Thymus (tissue), 11 donors: Measurements from ENCODE around the gene PPARG. TPM values are rescaled to one million over a fixed set of nuclear protein-coding genes. Genes with fewer than 3 reads are reported as not detected.

ENCODE experiments used
- DNase-seq, 9 donors: peaks; one replicate each; pipeline ENCODE4 v3.0.0-alpha.2; 2013; ENCODE audit warnings: low spot score in 9 of 9, low read depth in 6 of 9, missing footprints in 1 of 9
- H3K27ac ChIP-seq, 2 donors: one replicate each; pipeline ENCODE4 v1.5.1; 2013; ENCODE audit warnings: control low read depth in 1 of 2, low read depth in 1 of 2, low read length in 1 of 2, mild to moderate bottlenecking in 1 of 2, moderate library complexity in 1 of 2
- H3K27me3 ChIP-seq, 2 donors: one replicate each; pipeline ENCODE4 v1.5.1; 2013; ENCODE audit warnings: low read length in 1 of 2; ENCODE audit not compliant: control insufficient read depth in 2 of 2, insufficient read depth in 1 of 2
- H3K36me3 ChIP-seq, 2 donors: one replicate each; pipeline ENCODE4 v1.5.1; 2013; ENCODE audit warnings: low read length in 1 of 2, mild to moderate bottlenecking in 1 of 2, moderate library complexity in 1 of 2; ENCODE audit not compliant: control insufficient read depth in 2 of 2, insufficient read depth in 2 of 2
- H3K4me1 ChIP-seq, 2 donors: one replicate each; pipeline ENCODE4 v1.5.1; 2013; ENCODE audit warnings: low read length in 2 of 2; ENCODE audit not compliant: control insufficient read depth in 2 of 2, insufficient read depth in 2 of 2
- H3K4me3 ChIP-seq, 2 donors: one replicate each; pipeline ENCODE4 v1.5.1; 2013; ENCODE audit warnings: low read length in 2 of 2, control low read depth in 1 of 2, mild to moderate bottlenecking in 1 of 2
- H3K9me3 ChIP-seq, 2 donors: one replicate each; pipeline ENCODE4 v1.5.1; 2013; ENCODE audit warnings: low read length in 1 of 2, mild to moderate bottlenecking in 1 of 2; ENCODE audit not compliant: control insufficient read depth in 2 of 2, insufficient read depth in 1 of 2
- WGBS: extraction: QIAGEN DNeasy Blood & Tissue Kit; methylation state at CpG from one replicate; pipeline ENCODE4 v1.1.7; 2013; 5-methylcytosine and 5-hydroxymethylcytosine counted together
- polyA plus RNA-seq: library from polyadenylated mRNA; stranded (reverse); fragments of 200-250 nt; gene quantifications from one replicate; pipeline ENCODE4 v1.2.3, GENCODE V29; 2013
- total RNA-seq: library from RNA; stranded (reverse); fragments of 120-200 nt; gene quantifications from one replicate; pipeline ENCODE4 v1.2.4, GENCODE V29; 2013
- donor health status: healthy.

Gene PPARG
- total and polyA plus RNA-seq, 2 donors, result 4.3 to 8.8 TPM

GRCh38 chr3:12436514-12437220, 147.8 kb downstream of the PPARG start:
- Histone ChIP-seq H3K4me1 (no peaks in the 10 kb centered on the region), H3K9me3 (no peaks in the 10 kb centered on the region), H3K36me3 (no peaks in the 10 kb centered on the region), H3K27me3 (peaks cover 0 to 7% of the 10 kb centered on the region in 2 donors), H3K4me3 (no peak overlapping the region), H3K27ac (no peak overlapping the region)
- no peak for DNase-seq
- WGBS, result 89% methylated on average over 12 of the region's 12 CpGs

DNA sequence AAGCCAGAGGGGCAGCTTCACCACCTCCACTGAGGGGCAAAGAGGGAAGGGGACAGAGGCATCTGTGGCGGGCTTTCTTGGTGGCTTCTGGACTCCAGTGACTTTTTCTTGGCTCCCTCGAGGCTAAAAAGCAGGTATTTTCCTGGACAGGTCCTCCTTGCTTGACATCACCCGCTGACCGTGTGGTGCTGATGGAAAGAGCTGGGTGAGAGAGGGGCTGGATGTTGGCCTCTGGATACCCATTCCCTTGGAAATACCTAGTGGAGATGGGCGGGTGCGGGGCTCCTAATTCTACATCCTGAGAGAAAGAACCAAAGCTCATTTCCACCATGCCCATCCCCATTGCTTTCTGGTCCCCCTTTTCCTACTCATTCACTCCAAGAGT, 148.3 kb downstream of the PPARG start:
- Histone ChIP-seq H3K4me3 (no peak overlapping the region), H3K27me3 (peaks cover 0 to 7% of the 10 kb centered on the region in 2 donors), H3K9me3 (no peaks in the 10 kb centered on the region), H3K27ac (no peak overlapping the region), H3K4me1 (no peaks in the 10 kb centered on the region), H3K36me3 (no peaks in the 10 kb centered on the region)
- DNase-seq, result no peak
- 98% methylated on average over 6 of the region's 6 CpGs for WGBS

DNA sequence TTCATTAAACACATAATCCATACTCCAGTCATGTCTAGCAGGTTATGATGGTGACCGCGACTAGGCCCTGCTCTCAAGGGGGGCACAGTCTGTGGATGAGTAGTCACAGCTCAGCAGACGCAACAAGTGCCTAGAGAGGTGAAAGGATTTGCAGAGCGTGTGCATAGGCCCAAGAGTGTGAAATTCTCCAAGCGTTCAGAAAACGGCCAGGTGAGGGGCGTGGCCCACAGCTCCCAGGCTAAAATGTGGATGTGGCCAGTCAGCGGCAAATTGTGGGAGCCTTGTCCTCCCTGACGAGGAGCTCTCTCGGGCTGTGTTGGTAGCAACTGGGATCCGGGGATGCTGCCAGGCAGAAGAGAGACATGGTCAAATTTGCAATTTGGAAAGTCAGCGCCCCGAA, 149.0 kb downstream of the PPARG start:
- 96% methylated on average over 13 of the region's 13 CpGs for WGBS
- no peak for DNase-seq
- Histone ChIP-seq H3K4me3 (no peak overlapping the region), H3K9me3 (no peaks in the 10 kb centered on the region), H3K27ac (no peak overlapping the region), H3K4me1 (no peaks in the 10 kb centered on the region), H3K36me3 (no peaks in the 10 kb centered on the region), H3K27me3 (peaks cover 0 to 7% of the 10 kb centered on the region in 2 donors)

DNA sequence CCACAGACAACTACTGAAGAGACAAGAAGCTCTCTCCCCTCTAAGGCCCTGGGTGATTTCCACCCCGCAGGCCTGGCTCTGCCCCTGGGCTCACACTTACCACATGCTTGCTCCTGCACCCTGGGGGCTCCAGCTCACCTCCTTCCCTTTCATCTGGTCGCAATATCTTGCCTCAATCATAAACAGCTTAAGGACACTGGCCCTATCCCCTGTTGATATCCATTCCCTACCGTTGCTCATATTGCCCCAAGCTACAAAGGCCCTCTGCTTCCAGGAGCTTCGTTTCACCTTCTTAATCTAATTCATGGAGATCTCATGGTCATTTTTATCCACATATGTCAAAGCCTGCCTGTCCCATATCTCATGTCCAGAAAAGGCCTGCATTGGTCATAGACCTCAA, 149.4 kb downstream of the PPARG start:
- Histone ChIP-seq H3K4me1 (no peaks in the 10 kb centered on the region), H3K36me3 (no peaks in the 10 kb centered on the region), H3K27ac (no peak overlapping the region), H3K27me3 (peaks cover 0 to 7% of the 10 kb centered on the region in 2 donors), H3K4me3 (no peak overlapping the region), H3K9me3 (no peaks in the 10 kb centered on the region)
- no peak for DNase-seq
- WGBS, result 90% methylated on average over 4 of the region's 4 CpGs

DNA sequence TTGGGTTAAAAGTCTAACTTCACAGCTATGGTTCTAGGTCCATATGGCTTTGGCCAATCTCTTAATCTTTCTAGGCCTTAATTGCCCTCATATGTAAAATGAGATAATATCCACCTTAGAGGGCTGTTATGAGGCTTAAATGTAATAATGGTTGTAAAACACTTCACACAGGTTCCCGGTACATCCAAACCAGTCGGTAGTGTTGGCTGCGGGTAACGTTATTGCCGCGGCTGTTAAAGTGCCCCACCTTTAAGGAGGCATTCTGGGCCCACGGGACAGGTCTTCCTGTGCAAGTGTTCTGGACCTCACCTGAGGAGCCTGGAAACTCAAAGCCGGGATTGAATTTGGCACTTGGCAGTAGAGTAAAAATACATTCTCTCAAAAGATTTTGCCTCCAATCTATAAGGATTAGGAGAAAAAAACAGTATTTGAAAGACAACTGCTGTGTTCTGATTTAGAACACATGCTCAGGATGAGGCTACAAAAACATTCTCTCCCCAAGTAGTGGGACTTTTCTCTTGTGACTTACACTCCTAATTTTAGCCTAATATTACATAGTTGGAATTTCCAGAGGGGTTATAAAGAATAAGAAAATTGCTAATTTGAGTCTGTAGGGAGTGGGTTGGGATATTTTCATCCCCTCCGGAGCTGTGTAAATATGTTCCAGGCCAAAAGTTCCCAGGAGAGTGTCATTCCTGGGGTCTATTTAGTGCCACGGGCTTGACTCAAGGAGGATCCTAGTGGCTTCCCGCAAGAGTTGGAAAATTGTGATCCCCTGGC, 150.5 kb downstream of the PPARG start:
- 96% methylated on average over 11 of the region's 11 CpGs for WGBS
- H3K4me1 ChIP-seq, result no peaks in the 10 kb centered on the region
- H3K4me3 ChIP-seq, result no peak overlapping the region
- no peaks in the 10 kb centered on the region for H3K36me3 ChIP-seq
- no peak for DNase-seq
- no peak overlapping the region for H3K27ac ChIP-seq
- H3K27me3 ChIP-seq, result peaks cover 0 to 7% of the 10 kb centered on the region in 2 donors
- H3K9me3 ChIP-seq, result no peaks in the 10 kb centered on the region

- no peaks in the 10 kb centered on the region for H3K36me3 ChIP-seq
- no peak for DNase-seq
- H3K4me1 ChIP-seq, result no peaks in the 10 kb centered on the region
- WGBS, result 92% methylated on average over 21 of the region's 21 CpGs
- H3K4me3 ChIP-seq, result no peak overlapping the region
- H3K27me3 ChIP-seq, result peaks cover 0 to 8% of the 10 kb centered on the region in 2 donors
- no peak overlapping the region for H3K27ac ChIP-seq
- no peaks in the 10 kb centered on the region for H3K9me3 ChIP-seq
Observed at GRCh38 chr3:12440927-12441714, 152.3 kb downstream of the PPARG start.

DNA sequence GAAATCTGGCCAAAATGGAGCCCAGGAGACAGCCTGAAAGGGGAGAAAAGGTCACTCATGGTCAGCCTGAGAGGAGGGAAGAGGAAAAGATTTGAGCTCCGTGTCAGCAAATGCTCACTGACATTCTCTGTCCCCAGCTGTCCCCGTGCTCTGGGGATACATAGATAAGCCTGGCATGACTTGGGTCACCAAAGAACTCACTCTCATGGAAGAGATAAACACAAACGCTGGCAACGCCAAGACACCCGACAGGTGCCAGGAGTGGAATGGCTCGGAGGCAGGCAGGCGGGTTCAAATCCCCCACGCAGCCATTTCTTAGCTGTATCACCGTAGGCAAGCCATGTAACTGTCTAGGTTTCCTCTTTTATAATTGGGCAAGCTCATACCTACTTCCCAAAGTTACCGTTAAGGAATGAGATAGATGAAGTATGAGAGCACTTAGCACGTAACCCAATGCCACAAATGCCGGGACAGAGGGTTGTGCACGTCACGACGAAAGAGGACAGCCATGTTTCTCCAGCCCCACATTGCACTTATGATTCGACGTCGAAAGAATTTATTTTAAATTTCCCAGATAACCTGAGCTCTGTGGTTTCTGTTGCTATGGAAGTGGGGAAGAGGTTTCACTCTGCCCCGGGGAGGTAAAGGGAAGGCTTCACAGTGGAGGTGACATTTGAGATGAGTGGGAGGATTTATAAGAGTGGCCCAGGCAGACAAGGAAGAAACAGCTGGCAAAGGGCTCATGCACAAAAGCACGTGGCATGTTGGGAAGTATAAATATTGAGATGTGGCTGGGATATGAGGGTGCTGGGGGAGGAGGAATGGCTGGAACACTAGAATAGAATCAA, 154.0 kb downstream of the PPARG start:
- WGBS, result 86% methylated on average over 20 of the region's 20 CpGs
- Histone ChIP-seq H3K4me1 (no peaks in the 10 kb centered on the region), H3K4me3 (no peak overlapping the region)

GRCh38 chr3:12443781-12444522, 155.1 kb downstream of the PPARG start:
- WGBS, result 97% methylated on average over 10 of the region's 10 CpGs
- DNase-seq, result no peak
- Histone ChIP-seq H3K4me3 (no peak overlapping the region), H3K36me3 (no peaks in the 10 kb centered on the region), H3K9me3 (no peaks in the 10 kb centered on the region), H3K4me1 (no peaks in the 10 kb centered on the region), H3K27ac (no peak overlapping the region), H3K27me3 (peaks cover 0 to 4% of the 10 kb centered on the region in 2 donors)

More for the DNA sequence above, 154.0 kb downstream of the PPARG start:
- no peak for DNase-seq
- Histone ChIP-seq H3K27ac (no peak overlapping the region), H3K36me3 (no peaks in the 10 kb centered on the region), H3K9me3 (no peaks in the 10 kb centered on the region), H3K27me3 (peaks cover 0 to 4% of the 10 kb centered on the region in 2 donors)
